Stimulated activated CD4-positive, alpha-beta T cell treated with anti-CD3 and anti-CD28 coated beads, Interleukin-15, amount 100 ng/mL, for 48 hours (primary cell): Measurements from ENCODE around the gene MAD1L1.

Source experiments
- DNase-seq, 2 donors: peaks; one replicate each; pipeline ENCODE4 v3.0.0-alpha.2; 2020; ENCODE audit warnings: low read depth in 2 of 2

Gene MAD1L1

DNA sequence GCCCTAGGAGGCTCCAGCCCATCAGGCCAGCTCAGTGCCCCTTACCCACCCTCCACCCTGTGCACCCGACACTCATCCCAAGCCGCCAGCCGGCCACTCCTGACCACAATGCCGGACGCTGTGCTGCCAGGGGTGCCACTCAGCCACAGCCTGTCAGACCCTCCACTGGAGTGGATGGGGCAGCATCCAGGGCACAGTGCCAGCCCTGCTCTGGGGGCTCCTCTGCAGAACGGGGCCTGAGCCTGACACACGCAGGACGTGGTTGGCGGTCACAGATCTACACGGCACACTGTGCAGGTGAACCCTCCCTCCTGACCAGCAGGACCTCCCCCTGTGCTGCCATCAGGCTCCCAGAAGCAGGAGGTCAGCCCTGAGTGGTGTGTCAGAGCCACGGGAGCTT is 114.7 kb downstream of the MAD1L1 start:
- DNase-seq = no peak

DNA sequence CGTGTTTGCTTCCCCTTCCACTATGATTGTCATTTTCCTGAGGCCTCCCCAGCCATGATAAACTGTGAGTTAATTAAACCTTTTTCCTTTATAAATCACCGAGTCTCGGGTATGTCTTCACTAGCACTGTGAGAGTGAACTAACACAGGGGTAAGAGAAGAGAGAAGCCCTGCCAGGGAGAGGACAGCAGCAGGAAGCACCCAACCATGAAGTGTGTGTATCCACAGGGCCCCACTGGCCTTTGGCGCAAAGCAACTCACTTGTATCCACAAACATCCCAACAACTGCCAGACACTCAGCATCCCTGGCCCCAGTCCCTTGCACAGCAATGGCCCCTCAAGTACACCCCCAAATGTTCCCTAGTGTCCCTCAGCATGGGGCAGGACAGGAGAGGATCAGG is 115.1 kb downstream of the MAD1L1 start:
- no peak for DNase-seq

DNA sequence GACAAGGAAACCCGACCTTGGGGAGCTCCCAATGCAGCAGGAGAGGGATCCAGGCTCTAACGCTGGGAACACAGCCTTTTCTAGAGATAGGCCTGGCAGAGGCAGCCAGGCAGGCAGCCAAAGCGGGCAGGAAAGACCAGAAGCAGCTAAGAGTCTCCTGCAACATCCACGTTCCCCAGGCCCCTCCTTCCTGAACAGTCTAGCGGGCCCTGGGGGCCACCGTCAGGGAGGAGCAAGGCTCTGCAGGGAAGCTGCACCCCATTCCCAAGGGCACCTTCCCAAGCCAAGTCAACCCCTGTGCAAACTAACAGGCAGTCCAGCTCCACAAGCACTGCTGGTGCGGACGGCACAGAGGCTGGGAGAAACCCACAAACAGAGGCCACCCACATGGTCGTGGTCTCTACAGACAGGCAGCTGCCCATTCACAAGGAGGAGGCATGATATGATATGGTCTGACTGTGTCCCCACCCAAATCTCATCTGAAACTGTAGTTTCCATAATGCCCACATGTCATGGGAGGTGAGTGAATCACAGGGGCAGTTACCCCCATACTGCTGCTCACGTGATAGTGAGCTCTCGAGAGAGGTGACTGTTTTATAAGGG is 115.7 kb downstream of the MAD1L1 start:
- no peak for DNase-seq

DNA sequence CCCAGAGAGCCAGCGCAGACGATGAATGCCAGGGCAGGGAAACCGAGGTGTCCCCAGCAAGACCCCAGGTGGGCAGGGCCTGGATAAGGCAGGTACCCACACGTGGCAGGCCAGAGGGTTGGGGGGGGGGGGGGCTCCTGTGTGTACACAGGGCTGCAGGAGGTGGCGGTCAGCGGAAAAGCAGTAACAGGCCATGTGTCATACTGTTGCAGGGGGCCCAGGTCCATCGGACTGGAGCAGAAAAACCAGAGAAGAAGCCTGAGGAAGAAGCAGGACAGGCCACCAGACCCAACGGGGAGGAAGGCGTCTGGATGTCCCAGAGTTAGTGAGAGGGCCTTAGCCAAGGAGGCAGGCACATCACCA is 116.3 kb downstream of the MAD1L1 start:
- no peak for DNase-seq

DNA sequence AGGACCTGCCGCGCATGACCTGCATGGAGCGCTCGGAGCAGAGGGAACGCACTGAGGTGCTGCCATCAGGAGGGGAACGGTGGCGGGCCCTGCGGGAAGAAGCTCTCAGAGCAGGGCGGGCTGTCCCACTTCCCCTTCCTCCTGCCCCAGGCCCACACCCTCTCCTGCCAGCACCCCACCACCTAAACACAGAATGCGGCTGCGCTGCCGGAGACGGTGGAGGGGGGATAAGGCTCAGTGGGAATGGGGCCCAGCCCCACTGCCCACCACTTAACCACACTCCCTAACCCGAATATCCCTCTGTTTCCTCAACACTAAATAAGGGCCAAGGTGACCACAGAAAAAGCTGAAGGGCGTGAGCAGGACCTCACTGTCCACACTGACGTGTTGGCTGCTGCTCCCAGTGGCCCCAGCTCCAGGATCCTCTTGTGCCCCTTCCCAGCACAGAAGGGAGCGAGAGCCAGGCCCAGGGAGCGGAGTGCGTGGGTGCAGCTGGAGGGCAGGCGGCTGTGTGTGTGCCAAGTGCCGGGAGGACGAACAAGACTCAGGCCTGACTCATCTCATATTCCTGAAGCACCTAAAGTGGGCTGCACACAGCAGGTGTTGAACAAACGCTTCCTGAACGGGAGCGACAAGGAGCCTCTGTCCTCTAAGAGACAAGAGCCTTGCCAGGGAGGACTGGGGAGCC is 116.8 kb downstream of the MAD1L1 start:
- DNase-seq = no peak

DNA sequence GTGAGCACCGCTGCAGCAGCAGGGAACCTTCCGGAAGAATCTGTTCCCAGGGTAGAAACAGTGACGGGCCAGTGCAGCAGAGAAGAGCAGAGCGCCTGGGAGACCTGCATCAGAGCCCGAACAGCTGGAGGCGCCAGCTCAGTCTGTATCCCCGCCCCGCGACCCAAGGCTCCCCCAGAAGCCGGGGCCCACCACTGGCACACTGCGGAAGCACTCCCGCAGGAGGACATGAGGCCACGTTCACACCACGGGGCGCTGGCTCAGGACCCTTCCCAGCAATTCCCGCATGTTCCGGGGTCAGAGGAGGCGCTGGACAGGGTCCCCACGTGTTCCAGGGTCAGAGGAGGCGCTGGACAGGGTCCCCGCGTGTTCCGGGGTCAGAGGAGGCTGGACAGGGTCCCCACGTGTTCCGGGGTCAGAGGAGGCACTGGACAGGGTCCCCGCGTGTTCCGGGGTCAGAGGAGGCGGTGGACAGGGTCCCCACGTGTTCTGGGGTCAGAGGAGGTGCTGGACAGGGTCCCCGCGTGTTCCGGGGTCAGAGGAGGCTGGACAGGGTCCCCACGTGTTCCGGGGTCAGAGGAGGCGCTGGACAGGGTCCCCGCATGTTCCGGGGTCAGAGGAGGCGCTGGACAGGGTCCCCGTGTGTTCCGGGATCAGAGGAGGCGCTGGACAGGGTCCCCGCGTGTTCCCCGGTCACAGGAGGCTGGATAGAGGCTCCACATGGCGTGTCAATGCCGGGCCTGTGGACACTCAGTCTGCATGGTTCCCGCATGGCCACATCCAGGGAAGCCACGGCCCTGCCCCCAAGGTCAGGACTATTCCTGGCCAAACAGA is 117.6 kb downstream of the MAD1L1 start:
- no peak for DNase-seq

DNA sequence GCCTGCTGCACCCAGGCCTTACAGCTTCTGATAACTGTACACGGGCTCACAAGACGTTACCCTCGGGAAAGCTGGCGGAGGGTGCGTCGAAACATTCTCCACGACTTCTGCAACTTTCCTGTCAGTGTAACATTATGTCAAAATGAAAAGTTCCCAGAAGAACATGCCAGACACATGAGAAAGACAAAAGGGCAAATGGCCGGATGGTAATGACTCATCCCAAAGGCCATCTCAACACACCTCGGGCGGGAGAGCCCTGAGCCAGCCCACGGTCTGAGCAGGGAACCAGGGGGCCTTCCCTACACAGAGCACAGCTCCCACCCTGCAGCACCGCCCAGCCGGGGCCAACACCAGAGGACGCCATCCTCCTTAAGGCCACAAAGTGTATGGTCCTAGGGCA is 118.7 kb downstream of the MAD1L1 start:
- DNase-seq = no peak

DNA sequence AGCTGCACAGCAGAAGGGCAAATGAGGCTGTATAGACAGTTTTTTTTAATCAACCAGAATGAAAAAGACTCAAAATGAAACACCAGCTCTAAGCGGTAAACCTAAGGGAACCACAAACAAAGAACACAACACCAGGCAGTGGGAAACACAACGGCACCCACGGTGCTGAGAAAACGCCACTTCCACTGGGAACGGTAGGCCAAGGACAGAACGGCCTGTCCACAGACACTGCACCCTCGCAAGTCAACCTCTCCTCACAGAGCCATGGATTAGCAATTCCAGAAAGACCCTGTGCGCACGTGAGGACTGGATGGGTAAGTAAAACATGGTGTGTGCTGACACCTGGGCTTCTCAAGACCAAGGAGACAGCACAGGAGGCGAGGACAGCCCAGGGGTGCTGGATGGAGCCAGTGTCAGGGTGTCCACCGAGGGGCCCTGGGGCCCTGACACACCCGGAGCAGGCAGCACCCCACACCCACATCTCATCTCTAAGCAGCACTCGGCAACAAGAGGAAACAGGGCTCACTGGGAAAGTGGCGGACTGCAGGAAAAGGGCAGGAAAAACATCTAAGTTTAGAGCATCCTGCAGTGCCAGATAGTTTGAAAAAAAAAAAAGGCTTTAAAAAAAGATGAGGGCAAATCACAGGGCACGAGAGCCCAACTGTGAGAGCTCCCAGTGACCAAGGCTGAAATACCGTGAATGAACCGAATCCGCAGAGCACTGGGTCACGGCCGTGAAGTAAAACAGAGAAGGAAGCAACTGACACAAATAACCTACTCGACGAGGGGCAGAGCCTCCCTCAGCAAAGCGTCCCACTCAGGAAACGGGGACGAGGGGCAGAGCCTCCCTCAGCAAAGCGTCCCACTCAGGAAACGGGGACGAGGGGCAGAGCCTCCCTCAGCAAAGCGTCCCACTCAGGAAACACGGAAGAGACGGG is 120.2 kb downstream of the MAD1L1 start:
- DNase-seq = no peak

DNA sequence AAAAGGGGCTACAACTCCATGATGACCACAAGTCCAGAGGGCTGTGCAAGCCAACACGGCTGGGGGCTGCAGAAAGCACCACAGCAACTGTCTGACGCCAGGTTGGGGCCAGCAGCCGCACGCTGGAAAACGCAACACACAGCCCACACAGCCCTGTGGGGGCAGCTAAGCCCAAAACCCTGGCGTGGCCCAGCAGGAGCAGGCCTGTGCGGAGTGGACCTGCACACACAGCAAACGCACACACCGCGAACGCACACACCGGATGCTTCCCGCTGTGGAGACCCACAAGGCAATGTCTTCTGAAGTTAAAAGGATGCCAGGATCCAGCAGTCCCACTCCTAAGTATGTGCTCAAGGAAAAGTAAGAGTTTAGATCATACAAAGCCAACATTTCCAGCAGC is 121.2 kb downstream of the MAD1L1 start:
- no peak for DNase-seq

DNA sequence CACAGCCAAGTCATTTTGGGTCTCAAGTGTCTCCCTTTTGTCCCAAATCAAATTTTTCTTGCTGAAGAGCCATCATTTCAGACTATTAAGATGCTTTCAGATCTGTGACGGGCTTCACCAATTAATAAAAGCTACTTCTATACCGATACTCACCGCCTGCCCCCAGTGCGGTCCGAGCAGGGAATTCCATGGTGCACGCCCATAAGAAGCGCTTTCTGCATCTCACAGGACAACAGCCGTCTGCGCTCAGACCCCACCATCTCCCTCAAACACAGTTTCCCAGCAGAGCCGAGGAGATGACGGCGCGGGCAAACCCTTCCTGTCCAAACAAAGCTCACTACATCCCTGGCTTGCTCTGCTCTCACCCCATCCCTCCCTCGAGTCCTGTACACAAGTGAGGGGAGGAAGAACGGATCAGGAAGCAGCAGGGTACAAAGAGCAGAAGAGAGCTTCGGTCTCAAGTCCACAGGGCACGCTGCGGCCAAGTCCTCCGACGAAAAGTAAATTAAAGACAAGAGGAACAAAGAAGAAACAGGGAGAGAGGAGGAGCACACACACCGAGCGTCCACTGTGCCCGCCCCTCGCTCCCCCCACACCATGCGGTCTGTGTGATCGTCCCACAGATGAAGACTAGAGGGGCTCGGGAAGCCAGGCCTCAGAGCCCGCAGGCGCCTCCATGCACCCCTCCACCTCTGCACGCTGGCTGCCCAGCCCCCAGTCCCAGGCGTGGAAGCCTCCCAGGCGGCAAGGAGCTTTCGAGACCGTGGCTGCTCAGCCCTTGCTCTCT is 121.9 kb downstream of the MAD1L1 start:
- no peak for DNase-seq

DNA sequence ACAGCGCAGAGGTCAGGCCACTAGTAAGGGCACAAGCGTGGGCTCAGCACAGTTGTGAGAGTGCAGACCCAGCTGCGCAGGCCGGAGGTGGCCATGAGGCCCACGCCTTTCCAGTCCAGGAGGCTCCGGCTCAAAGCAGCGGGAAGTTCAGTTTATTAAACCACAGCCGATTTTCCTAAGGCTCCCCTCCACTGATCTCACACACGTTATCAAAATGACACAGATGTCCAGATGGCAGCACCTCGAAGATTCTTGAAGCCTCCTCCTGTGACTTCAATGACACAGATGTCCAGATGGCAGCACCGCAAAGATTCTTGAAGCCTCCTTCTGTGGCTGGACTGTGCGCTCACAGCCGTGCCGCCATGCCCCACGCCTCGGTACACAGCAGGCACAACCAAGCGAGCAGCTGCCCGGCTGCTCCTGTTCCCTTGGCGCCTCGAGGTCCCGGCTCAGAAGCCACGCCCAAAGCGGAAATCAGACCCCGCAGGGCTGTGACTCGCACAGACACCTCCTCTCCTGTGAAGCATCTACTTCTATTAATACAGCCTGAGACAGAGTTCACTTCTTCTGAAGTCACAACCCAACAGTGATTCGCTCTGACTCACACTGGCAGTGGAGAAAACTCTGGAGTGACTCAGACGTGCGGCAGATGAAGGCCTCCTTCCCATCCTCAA is 122.7 kb downstream of the MAD1L1 start:
- peak; percentile 71 to 76 for DNase-seq

DNA sequence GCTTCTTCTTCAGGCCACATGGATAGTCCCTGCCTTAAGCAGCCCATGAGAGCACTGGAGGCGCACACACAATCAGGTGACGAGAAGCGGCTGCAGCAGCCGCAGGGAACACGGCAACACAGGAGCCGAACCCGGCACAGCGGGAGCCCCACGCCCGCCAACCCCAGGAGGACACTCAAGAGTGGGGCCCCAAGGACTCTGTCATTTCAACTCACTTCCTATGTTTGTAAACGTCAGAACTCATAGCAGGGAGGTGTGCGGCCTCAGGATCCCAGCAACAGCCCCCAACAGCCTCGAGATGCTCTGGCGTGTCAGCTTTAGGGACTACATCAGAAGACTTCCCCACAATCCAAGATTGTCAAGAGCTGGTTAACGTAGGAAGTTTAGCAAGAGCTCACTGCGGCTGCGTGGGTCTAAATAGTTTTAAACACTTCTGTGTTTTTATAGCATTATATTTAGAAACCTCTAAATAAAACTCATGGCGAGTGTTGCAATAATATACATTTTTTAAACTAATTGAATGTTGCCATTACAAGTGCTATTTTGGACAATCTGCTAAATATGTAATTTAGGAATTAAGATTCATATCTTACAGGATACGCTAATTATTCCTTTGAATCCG is 123.4 kb downstream of the MAD1L1 start:
- DNase-seq = no peak

DNA sequence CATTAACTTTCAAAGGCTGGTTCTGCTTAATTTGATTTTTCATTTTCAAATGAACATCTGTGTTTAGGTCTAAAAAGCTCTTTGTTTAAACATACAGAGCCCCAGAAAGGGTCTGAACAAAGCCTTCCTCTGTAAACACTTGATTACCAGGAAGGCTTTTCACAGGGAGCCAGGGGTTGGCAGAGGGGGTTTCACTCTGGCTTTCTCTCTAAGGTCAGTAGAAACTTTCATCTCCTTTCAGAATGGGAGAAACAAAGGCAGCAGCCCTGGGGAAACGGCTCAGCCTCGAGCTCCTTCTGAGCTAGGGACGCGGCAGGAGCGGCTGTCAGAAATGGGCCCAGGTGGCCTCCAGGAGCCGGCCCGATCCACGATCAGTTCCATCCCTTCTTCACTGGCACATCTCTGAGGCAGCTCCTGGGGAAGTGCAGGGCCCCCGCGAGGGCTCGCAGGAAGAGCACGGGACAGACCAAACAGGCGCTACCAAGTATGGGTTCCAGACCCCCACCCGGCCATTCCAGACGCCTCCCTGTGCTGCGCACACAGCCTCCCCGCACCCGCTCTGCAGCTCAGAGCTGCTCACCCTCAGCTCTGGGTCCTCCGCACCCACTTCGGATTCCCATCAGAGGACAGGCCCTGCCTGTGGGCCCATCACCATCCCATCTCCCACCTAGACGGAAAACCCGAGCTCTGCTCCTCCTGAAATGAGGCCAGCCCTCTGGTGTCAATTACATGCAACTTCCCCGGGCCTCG is 124.1 kb downstream of the MAD1L1 start:
- no peak for DNase-seq

DNA sequence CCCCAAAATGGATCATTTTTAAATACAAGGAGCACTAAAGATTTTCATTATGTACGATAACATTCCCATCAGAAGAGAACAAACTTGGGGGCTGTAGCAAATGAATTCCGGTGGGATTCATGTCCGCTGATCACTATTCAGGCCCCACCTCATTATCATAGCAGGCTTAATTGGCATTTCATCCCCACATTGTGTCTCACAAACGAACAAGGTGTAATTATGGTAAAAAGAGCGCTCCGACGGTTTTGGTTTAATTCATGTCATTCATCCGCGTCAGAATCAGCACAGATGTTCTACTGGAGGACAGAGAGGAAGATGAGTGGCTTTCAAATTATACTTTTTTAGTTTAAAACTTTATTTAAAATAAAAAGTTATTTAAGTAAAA is 124.7 kb downstream of the MAD1L1 start:
- no peak for DNase-seq

DNA sequence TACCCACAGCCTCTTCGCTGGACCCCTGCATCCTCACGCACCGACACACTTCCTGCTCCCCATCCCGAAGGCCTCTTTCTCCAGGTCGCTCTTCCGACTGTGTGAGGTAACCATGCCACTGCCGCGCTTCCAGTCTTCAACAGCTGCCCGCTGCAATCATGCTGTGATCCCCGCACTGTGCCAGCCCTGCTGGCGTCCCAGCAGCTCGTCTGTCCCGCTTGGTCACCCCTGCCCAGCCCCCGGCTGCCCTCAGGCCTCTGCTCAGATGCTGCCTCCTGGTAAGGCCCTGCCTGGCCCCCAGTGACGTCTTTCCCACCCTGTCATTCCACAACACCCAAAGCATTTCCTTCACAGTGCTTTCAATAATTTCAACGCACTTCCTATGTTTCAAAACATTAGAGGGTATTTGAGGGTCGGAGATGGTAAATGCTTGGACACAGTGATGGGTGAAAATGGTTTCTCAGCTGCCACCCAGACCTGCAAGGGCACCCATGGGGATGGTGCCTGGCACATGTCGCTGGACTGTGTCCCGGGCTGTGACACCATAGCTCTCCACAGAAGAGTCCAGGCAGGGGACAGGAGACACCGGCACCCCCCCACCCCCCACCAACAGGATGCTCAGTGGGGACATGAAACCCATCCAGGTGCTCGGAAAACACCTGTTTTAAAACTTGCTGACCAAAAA is 125.2 kb downstream of the MAD1L1 start:
- no peak for DNase-seq

DNA sequence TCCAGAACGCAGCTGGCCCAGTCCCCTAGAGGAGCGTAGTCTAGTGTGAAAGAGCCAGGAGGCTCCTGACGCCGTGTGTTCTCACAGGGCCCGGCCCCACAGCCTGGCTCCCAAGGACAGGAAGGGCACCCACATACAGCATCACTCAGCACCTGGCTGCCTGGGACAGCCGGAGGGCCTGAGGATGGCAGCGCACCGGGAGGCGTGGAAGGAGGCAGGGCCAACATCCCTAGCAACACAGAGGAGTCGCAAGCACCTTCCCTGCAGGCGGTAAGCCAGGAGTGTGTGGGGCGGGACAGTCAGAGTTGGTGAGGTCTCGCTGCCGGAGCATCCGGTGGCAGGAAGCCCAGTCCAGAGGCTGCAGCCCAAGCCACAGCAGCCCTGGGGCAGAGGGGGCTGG is 125.8 kb downstream of the MAD1L1 start:
- DNase-seq = no peak

DNA sequence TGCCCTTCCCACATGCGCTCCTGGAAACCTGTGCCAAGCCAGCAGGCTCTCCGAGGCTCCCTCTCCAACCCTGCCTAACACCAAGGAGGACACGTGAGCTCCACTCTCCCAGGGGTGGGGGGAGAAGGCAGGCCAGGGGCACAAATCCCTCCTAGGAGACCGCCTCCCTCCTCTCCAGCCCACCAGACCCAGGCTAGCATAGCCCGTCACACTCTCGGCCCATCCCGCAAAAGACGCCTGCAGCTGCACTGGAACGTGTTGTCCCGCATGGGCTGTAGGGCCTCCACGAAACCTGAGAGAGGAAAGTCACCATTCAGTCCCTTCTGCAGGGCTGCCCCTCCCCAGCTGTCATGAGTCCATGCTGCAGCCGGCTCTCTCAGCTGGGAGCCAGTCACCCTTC is 126.3 kb downstream of the MAD1L1 start:
- no peak for DNase-seq

DNA sequence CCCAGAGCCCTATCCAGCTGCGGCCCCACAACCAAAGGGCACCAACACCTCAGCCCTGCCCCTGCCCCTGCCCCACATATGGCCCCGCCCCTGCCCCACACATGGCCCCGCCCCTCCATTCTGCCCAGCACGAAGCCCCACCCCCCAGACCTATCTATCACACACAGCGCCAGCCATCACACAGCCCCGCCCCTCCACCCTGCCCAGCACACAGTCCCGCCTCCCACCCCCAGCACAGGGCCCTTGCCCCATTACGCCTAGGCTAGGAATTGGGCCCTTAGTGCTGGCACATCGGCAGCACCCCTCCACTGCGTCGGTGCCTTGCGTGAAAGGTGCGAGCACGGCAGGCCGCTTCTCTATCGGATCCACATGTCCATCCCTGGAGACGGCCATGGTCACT is 126.8 kb downstream of the MAD1L1 start:
- DNase-seq = no peak

DNA sequence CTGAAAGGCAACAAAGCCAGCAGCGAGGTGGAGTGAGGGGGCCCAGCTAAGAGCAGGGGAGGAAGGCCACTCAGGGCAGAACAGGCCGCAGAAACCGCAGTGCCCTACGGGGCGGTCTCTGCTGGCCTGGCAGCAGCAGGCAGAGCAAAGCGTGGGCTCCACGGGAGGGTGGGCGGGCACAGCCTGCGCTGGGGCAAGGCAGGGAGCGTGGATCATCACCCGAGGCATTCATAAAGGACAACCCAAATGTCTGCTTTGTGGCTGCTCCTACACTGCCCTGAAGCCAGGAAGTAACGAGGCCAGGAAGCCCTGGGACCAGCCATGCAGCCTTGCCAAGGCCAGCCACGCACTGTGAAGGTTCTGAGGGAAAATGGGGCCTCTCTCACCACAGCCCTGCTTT is 127.5 kb downstream of the MAD1L1 start:
- DNase-seq = no peak
